Daoy (cell line): Measurements from ENCODE around the gene DSCAM. TPM values are rescaled to one million over a fixed set of nuclear protein-coding genes. Genes with fewer than 3 reads are reported as not detected.

ENCODE experiments used
- DNase-seq: peaks from one replicate; pipeline ENCODE4 v3.0.0-alpha.2; 2015; ENCODE audit warnings: low read depth
- total RNA-seq: library from RNA; depleted of rRNA; stranded (reverse); fragments of >200 nt; shearing (Covaris generic); gene quantifications from 2 replicates; pipeline ENCODE4 v1.2.3, GENCODE V29; 2014

DSCAM gene
- total RNA-seq, 1 experiment from 2014 or later = 0.63 TPM

DNA sequence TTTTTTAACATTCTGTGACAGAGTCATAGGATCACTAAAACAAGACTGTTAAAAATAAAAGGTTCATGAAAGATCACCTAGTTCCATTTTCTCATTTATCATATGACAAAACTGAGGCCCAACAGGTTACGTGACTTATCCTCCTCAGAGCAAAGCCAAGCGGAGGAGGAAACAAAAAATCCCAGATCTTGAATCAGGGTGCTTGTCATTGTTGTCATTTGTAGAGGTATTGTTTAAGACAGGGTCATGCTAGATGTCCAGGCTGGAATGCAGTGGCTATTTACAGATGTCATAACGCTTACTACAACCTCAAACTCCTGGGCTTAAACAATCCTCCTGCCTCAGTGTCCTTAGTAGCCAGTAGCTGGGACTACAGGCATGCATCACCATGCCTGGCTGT, 293.2 kb downstream of the DSCAM start:
- no peak for DNase-seq

DNA sequence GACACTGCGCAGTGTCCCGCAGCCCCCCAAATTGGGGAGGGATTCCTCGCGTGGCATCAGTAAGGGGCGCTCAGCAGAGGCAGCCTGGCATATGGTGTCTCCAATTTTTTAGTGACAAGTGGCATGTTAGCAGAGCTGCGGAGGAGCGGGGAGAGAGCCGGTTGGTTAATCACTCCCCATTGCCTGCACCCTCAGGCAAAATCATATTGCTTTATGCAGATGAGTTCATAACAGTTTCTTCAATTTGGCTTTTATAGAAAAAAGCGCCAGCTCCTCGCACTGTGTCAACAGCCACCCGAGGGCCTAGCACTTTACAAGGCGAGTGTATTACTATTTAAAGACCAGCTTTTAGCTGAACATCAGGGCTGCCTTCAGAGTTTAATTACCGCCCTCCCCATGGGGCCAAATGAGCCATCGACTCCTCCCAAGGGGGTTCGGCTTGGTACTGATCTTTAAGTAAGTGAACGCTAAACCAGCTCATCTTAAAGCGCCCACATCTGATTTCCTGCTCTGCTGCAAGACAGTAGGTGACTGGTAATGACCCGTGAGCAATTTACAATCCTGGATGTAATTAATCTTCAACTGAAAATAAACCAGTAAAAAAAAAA, 298.9 kb downstream of the DSCAM start:
- peak; percentile 20 for DNase-seq

- no peak for DNase-seq
Observed at GRCh38 chr21:40546647-40547046, 300.3 kb downstream of the DSCAM start.

DNA sequence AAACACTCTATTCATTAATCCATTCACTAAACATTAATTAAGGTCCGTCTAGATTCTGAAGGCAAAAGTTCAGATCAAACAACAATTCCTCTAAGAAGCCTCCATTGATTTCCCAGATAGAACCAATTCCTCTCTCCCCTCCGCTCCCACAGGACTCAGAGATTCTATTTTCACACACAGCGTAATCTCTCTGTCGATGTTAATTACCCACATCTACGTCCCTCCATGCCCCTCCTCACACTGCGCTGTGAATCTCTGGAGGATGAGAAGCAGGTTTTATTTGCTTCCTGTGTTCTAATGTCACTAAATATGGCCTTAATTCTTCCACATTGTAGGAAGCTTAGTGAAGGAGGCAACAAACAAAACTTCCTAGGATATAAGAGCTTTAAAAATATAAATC, 306.7 kb downstream of the DSCAM start:
- no peak for DNase-seq

GRCh38 chr21:40534886-40535285, 312.1 kb downstream of the DSCAM start:
- no peak for DNase-seq

DNA sequence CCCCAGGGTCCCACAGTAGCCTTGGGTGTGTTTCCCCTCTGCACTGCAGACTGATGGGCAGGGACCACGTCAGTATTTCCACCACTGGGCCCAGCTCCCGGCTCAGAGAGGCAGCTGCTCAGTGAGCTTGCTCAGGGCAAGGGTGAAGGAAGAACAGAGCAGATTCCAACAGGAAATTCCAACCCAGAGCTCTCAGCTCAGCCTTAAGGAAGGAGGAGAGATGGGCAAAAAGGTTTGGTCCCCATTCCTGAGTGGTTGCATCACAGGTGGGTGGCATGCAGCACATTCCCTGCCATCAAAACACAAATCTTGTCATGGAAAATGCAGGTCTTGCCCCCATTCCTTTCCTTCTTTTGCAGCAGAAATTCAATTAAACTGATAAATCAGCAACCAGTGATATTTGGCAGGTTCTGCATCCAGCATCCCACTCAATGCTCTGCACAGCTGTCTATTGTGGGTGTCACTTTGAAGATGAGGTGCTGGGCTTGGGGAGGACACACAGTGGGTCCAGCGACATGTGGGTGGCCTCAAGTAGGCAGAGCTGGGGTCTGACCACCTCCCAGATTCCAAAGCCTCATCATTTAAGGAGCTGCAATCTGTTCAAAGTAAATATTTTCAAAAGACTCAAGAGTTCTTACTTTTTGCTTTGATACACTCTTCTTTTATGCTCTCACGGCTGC, 315.4 kb downstream of the DSCAM start:
- DNase-seq = no peak

DNA sequence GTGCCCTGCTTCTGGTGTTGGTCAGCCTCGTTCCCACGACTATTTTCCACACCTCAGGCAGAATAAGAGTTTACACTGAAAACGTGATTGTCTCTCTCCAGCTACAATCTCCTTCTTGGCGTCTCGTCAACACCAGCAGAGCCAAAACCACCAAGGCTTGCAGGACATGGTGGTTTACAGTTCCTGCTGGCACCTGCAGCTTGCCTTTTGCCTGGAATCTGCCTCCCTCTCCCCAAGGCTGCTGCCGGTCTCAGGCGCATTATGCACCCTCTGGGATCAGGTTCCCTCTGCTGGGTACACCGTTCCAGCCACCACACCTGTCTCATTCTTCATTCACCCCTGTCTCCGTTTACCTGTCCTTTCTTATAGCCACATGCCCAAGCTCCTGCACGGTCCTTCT, 315.9 kb downstream of the DSCAM start:
- DNase-seq = no peak

GRCh38 chr21:40517646-40518045, 329.3 kb downstream of the DSCAM start:
- no peak for DNase-seq

- DNase-seq = no peak
Observed at GRCh38 chr21:40516335-40516734, 330.6 kb downstream of the DSCAM start.

DNA sequence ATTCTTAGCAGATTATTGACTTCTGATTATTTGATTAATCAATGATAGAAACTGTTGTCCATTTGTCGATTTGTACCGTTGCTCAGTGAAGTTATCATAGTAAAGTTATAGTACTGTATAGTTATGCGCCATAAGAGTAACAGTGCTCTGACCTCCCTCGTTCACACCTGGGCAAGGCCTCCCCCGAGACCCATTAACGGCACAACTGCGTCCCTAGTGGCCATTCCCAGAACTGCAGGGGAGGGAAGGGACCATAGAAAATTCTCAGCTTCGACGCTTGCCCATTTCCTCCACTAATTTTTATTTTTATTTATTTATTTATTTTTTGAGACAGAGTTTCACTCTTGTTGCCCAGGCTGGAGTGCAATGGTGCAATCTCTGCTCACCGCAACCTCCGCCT, 334.4 kb downstream of the DSCAM start:
- DNase-seq = peak; percentile 49

- DNase-seq = peak; percentile 53
Observed at GRCh38 chr21:40507978-40508377, 339.0 kb downstream of the DSCAM start.

DNA sequence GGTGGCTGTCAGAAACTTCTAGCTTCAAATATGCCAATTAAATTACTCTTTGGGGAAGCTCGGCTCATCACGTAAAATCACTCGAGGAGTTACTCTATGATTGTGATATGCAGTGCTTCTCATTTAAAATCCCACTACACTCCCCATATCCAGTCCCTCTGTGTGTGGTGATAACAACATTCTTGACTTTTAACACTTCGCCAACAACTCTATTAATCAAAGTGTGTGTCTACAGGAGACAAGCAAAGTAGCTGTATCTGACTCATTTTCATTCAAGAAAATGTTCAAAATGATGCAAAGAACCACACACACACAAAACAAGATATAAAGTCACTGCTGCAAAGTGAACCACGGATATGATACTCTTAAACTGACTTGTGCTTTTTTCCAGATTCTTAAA, 341.3 kb downstream of the DSCAM start:
- DNase-seq = no peak

DNA sequence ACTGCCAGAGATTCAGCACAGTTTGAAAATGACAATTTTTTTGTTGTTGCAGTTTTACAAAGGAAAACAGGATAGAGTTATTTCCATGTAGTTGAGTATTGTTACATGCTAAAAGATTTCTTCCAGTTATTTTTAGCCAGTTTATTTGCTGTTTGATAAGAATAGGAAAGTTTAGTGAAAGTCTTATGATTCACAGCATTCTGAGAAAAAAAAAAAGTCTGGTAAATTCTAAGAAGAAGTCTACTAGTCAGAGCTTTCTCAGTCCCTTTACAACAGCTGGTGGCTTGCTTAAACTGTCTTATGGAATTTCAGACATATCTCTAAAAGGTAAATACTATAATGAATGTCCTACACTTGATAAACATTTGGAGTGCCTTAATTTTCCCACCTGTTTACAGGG, 341.7 kb downstream of the DSCAM start:
- DNase-seq = no peak

GRCh38 chr21:40504825-40505224, 342.1 kb downstream of the DSCAM start:
- DNase-seq = no peak

DNA sequence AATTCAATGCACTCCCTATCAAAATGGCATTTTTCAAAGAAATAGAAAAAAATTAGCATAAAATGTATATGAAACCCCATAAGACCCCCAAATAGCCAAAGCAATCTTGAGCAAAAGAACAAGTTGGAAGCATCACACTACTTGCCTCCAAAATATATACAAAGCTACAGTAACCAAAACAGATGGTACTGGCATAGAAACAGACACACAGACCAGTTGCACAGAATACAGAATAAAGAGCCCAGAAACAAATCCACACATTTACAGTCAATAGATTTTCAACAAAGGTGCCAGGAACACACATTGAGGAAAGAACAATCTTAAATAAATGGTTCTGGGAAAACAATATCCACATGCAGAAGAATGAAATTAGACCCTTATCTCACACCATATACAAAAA, 350.8 kb downstream of the DSCAM start:
- no peak for DNase-seq

GRCh38 chr21:40490408-40490807, 356.6 kb downstream of the DSCAM start:
- no peak for DNase-seq

- no peak for DNase-seq
Observed at GRCh38 chr21:40489001-40489400, 358.0 kb downstream of the DSCAM start.

GRCh38 chr21:40481764-40482163, 365.2 kb downstream of the DSCAM start:
- DNase-seq = no peak

DNA sequence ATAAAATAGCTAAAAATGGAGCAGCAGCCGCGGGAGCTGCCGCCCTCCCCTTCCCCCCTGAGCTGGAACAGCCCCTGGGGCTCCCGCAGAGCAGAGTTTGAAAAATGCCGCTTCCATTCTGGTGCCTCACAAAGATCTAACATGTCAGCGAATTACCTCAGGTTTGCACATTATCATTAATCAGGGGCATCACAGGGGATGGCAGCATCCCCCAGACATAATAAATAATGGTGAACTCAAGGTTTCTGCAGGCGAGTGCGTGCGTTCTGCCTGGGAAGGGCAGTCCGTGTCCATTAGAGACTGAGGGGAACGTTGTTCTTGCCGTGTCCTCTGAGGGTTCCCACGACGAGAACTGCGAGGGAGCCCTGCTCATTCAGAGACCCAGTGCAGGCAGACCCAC, 372.4 kb downstream of the DSCAM start:
- DNase-seq = no peak

- no peak for DNase-seq
Observed at GRCh38 chr21:40472013-40472412, 374.9 kb downstream of the DSCAM start.

DNA sequence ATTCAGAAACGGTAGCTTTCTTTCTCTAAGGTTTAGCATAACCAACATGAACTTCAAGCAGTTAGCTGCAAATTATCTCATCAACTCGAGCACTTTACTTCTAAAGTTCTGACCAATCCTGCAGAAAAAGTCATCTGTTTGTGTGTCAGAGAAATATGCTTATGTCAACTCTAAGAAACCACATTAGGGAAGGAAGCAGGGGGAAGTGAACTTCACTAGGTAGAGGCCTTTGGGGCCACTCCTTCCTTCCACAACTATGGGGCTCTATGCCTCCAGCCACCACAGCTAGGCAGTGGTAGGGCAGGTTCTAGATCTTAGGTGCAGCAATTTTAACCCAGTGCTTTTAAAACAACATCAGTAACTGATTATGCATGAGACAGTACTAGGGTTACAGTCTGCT, 375.9 kb downstream of the DSCAM start:
- DNase-seq = peak; percentile 42

DNA sequence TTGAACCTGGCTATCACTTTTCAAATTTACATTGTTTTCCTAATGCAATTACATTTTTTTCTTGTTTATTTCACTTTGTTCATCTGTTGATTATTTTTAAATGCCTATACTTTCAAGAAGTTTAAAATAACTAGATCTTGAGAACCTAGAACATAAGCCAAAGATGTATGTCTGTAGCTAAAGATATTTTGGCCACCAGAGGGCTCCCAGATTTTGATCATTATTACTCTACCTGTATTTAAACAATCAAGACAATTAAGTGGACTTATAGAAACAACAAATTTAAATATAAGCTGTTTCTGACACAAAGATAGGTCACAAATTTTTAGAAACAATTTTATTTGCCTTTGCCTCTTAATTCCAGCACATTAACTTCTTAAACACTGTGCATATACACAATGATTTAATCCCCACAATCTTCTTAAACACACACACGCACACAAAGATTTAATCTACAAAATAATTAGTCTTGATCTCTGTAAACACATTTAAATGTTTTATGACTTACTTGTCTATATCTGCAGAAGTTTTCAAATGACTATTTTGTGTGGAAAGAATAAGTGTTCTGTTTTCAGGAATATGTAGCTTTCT, 380.0 kb downstream of the DSCAM start:
- no peak for DNase-seq

GRCh38 chr21:40465382-40465781, 381.6 kb downstream of the DSCAM start:
- DNase-seq = no peak

GRCh38 chr21:40463176-40463575, 383.8 kb downstream of the DSCAM start:
- DNase-seq = no peak
